HEK293T (cell line): ENCODE measurements around the gene IL2RA.

ENCODE experiments used
- ELF4 ChIP-seq: fragments of 450-650 bp; IDR thresholded peaks from 2 replicates; pipeline ENCODE4 v1.6.1; 2017; ENCODE audit warnings: antibody characterized with exemption
- FOXK2 ChIP-seq: fragments of 450-650 bp; IDR thresholded peaks from 2 replicates; pipeline ENCODE4 v1.6.1; 2016; ENCODE audit warnings: mild to moderate bottlenecking
- FOXM1 ChIP-seq: fragments of 450-650 bp; IDR thresholded peaks from 2 replicates; pipeline ENCODE4 v1.6.1; 2017; ENCODE audit warnings: mild to moderate bottlenecking, borderline replicate concordance
- HDGF ChIP-seq: fragments of 450-650 bp; IDR thresholded peaks from 2 replicates; pipeline ENCODE4 v1.6.1; 2017; ENCODE audit warnings: antibody characterized with exemption, borderline replicate concordance
- SP1 ChIP-seq: fragments of 450-650 bp; IDR thresholded peaks from 2 replicates; pipeline ENCODE4 v1.6.1; 2017
- ZNF384 ChIP-seq: fragments of 450-650 bp; IDR thresholded peaks from 2 replicates; pipeline ENCODE4 v1.6.1; 2016

DNA sequence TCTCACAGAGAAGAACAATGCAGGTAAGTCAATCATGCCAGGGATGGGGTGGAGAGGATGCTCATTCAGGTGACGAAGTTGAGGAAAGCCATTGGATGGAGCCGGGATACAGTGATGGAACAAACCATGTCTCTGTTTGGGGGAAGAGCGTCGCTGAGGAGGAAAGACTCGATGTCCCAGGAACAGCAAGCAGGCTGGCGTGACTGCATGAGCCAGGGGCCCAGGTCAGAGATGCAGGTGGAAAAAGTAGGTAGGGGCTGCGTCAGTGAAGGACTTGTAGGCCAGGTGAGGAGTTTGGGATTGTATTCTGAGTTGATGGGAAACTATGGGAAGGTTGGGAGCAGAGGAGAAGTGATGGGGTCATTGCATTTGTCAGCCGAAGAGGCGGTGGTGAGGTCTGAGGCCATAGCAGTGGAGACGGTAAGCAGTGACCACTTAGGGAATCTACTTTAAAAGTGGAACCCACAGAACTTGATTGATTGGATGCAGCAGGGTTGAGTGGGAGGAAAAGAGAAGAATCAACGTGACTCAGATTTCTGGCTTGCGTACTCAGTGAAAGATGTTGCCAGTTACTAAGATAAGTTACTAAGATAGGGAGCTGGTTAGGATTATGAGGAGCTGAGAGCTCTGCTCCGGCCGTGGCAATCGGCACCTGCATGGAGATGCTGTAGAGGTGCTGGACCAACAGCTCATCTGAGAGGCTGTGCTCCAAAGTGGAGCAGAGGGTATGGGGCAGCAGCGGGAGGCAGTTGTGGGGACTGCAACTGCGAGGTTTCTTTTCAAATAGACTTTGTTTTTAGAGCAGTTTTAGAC, 12.5 kb upstream of the IL2RA start:
- TF ChIP-seq SP1 (no peak), FOXK2 (no peak), HDGF (no peak), FOXM1 (no peak), ELF4 (no peak), ZNF384 (no peak)
